ENCODE results near the gene IFITM1. TPM values are rescaled to one million over a fixed set of nuclear protein-coding genes. Genes with fewer than 3 reads are reported as not detected.

Gene IFITM1
- total and polyA plus RNA-seq, 4 donors, result 12.6 to 113 (median 66.7) TPM

GRCh38 chr11:276219-276618 lies 37.6 kb upstream of the IFITM1 start:
- Histone ChIP-seq H3K9ac (ENCODE audit: low read depth in 1 of 2, low read length in 2 of 2) (no peak overlapping the region), H3K27me3 (ENCODE audit: control insufficient read depth in 4 of 4, insufficient read depth in 4 of 4, low read length in 3 of 4) (no peaks in the 10 kb centered on the region), H3K4me3 (ENCODE audit: low read depth in 1 of 3, low read length in 3 of 3) (no peak overlapping the region), H3K9me3 (ENCODE audit: control insufficient read depth in 4 of 4, low read length in 3 of 4) (no peaks in the 10 kb centered on the region), H3K4me1 (ENCODE audit: control insufficient read depth in 4 of 4, insufficient read depth in 4 of 4, low read length in 3 of 4) (peaks cover 7 to 32% (median 25%) of the 10 kb centered on the region in 4 donors), H3K36me3 (ENCODE audit: control insufficient read depth in 4 of 4, insufficient read depth in 3 of 4, low read depth in 1 of 4, low read length in 3 of 4) (no peaks in the 10 kb centered on the region), H3K27ac (ENCODE audit: low read depth in 1 of 2, low read length in 2 of 2) (no peak overlapping the region)
- no peak for DNase-seq (ENCODE audit: low spot score)
- TF ChIP-seq REST (IDR thresholded peaks at IDR 0.05) (no peak), ATF3 (IDR thresholded peaks at IDR 0.05) (no peak)

- Histone ChIP-seq H3K36me3 (ENCODE audit: control insufficient read depth in 4 of 4, insufficient read depth in 3 of 4, low read depth in 1 of 4, low read length in 3 of 4) (no peaks in the 10 kb centered on the region), H3K9ac (ENCODE audit: low read depth in 1 of 2, low read length in 2 of 2) (no peak within 1 kb of the TSS), H3K27me3 (ENCODE audit: control insufficient read depth in 4 of 4, insufficient read depth in 4 of 4, low read length in 3 of 4) (no peaks in the 10 kb centered on the region), H3K27ac (ENCODE audit: low read depth in 1 of 2, low read length in 2 of 2) (no peak within 1 kb of the TSS), H3K9me3 (ENCODE audit: control insufficient read depth in 4 of 4, low read length in 3 of 4) (no peaks in the 10 kb centered on the region), H3K4me3 (ENCODE audit: low read depth in 1 of 3, low read length in 3 of 3) (peak within 1 kb of the TSS; percentile 56 to 65 (median 61)), H3K4me1 (ENCODE audit: control insufficient read depth in 4 of 4, insufficient read depth in 4 of 4, low read length in 3 of 4) (peaks cover 12 to 43% (median 30%) of the 10 kb centered on the region in 4 donors)
- no peak for DNase-seq (ENCODE audit: low spot score)
- TF ChIP-seq JUND (IDR thresholded peaks at IDR 0.05), result no peak
- TF ChIP-seq GABPA (IDR thresholded peaks at IDR 0.05 in 1 of 2, conservative IDR thresholded peaks at IDR 0.05 in 1 of 2), result no peak
- TF ChIP-seq FOXA2 (IDR thresholded peaks at IDR 0.05), result no peak
- WGBS, result 73% methylated on average over 21 of the region's 21 CpGs
Observed at GRCh38 chr11:278001-278951, 35.6 kb upstream of the IFITM1 start, which contains the start of gene NLRP6. Gene NLRP6 (plus strand): TSS chr11:278407. CDS start chr11:278570, 163 bp downstream.

- TF ChIP-seq FOXA1 (IDR thresholded peaks at IDR 0.05) (no peak), HNF4G (IDR thresholded peaks at IDR 0.05) (no peak), GABPA (IDR thresholded peaks at IDR 0.05 in 1 of 2, conservative IDR thresholded peaks at IDR 0.05 in 1 of 2) (no peak), RAD21 (IDR thresholded peaks at IDR 0.05) (no peak), SP1 (IDR thresholded peaks at IDR 0.05) (no peak), MAX (IDR thresholded peaks at IDR 0.05) (no peak), ZBTB33 (IDR thresholded peaks at IDR 0.05) (no peak), EGR1 (IDR thresholded peaks at IDR 0.05; ENCODE audit: low read depth in 2 of 2) (no peak)
- Histone ChIP-seq H3K4me1 (ENCODE audit: control insufficient read depth in 4 of 4, insufficient read depth in 4 of 4, low read length in 3 of 4) (peaks cover 12 to 43% (median 30%) of the 10 kb centered on the region in 4 donors), H3K4me3 (ENCODE audit: low read depth in 1 of 3, low read length in 3 of 3) (peak overlapping the region; percentile 56 to 65 (median 61)), H3K36me3 (ENCODE audit: control insufficient read depth in 4 of 4, insufficient read depth in 3 of 4, low read depth in 1 of 4, low read length in 3 of 4) (no peaks in the 10 kb centered on the region), H3K27ac (ENCODE audit: low read depth in 1 of 2, low read length in 2 of 2) (peak overlapping the region; percentile 68 to 72), H3K9me3 (ENCODE audit: control insufficient read depth in 4 of 4, low read length in 3 of 4) (no peaks in the 10 kb centered on the region), H3K27me3 (ENCODE audit: control insufficient read depth in 4 of 4, insufficient read depth in 4 of 4, low read length in 3 of 4) (no peaks in the 10 kb centered on the region), H3K9ac (ENCODE audit: low read depth in 1 of 2, low read length in 2 of 2) (peak overlapping the region in 1 of 2 donors; percentile 52)
- DNase-seq (ENCODE audit: low spot score), result no peak
- 13% methylated on average over 97 of the region's 97 CpGs for WGBS
Observed at GRCh38 chr11:279040-279965, 34.5 kb upstream of the IFITM1 start.
